ENCODE data around the gene AMH. TPM values are rescaled to one million over a fixed set of nuclear protein-coding genes. Genes with fewer than 3 reads are reported as not detected.

Gene AMH
- total RNA-seq, 1 experiment from 2014 or later, result 42.8 TPM

DNA sequence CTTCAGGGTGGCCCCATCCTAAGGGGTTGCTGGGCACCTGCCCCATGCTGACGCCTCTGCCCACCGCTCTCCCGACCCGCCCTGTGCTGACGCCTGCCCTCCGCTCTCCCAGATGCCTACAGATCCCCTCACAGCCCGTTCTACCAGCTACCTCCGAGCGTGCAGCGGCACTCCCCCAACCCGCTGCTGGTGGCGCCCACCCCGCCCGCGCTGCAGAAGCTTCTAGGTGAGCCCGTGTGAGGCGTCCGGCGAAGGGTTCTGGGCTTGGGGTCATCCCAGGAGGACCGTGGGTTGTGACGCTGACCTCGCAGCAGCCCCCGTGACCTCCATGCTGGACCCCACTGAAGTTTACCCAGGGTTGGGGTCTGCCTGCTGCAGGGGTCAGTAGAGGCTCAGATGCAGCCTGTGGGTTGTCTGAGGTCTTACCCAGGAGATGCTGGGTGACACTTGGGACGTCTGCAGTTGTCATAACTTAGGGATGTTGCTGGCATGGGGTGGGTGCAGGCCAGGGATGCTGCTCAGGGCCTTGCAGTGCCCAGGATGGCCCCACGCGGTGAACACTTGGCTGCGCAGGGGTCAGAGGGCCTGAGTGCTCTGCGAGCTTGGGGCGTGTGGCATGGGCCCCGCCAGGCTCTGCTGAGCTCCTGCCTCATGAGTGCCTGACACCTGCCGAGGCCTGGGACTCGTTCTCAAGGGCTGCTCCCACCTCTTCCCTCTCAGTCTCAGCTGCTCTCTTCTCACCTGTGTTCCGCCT is 38.0 kb upstream of the AMH start:
- H4K20me1 ChIP-seq (ENCODE audit: insufficient read depth), result no peaks in the 10 kb centered on the region
- POLR2A ChIA-PET, result no interaction called here
- no peaks in the 10 kb centered on the region for H3K9me3 ChIP-seq (ENCODE audit: control insufficient read depth in 1 of 2, insufficient read depth in 1 of 2, low read depth in 1 of 2, low read length in 2 of 2)
- H2AFZ ChIP-seq (ENCODE audit: low read depth, low read length, poor library complexity, severe bottlenecking), result no peak overlapping the region
- BruUV-seq (replicated peaks), result no TSS peak
- H3K4me2 ChIP-seq (ENCODE audit: low read length), result no peak overlapping the region
- peaks cover 30 to 68% of the 10 kb centered on the region in 2 experiments; a peak in 3 of 4 replicates for H3K36me3 ChIP-seq (ENCODE audit: control insufficient read depth in 1 of 2, insufficient read depth in 2 of 2, low read length in 2 of 2)
- H3K9me2 ChIP-seq (ENCODE audit: insufficient read depth), result no peaks in the 10 kb centered on the region
- CTCF ChIA-PET, result no interaction called here
- no peak for DNase-seq (ENCODE audit: low read depth, low spot score)
- H3K9ac ChIP-seq (ENCODE audit: low read length), result no peak overlapping the region
- H3K79me2 ChIP-seq (ENCODE audit: insufficient read depth, low read length), result peaks cover 10% of the 10 kb centered on the region; the same call in 1 of the 2 replicates
- no peak for ATAC-seq
- TF ChIP-seq EZH2phosphoT487 (IDR thresholded peaks at IDR 0.05; ENCODE audit: borderline replicate concordance) (no peak), TCF7L2 (IDR thresholded peaks at IDR 0.05; ENCODE audit: borderline replicate concordance, extremely low read depth, insufficient read depth, insufficient read length) (no peak), CBX3 (IDR thresholded peaks at IDR 0.05; ENCODE audit: low read depth) (no peak)
- intact Hi-C loops (cut with micrococcal nuclease), result no loop called here
- H3K27ac ChIP-seq (ENCODE audit: low read depth, low read length), result no peak overlapping the region; the same call in 1 of the 2 replicates
- no peak overlapping the region for H3K4me3 ChIP-seq (replicated peaks in 1 of 2; ENCODE audit: low read depth in 1 of 2, low read length in 2 of 2)
- no peaks in the 10 kb centered on the region for H3K27me3 ChIP-seq (ENCODE audit: insufficient read depth, low read length)
- RAD21 ChIA-PET (ENCODE audit: low non-redundant PET in 1 of 2, low total read pairs in 2 of 2, uncharacterized antibody in 2 of 2, unreplicated experiment in 2 of 2), result no interaction called here
- H3K4me1 ChIP-seq (ENCODE audit: control insufficient read depth in 1 of 2, insufficient read depth in 2 of 2, low read length in 2 of 2), result no peaks in the 10 kb centered on the region

DNA sequence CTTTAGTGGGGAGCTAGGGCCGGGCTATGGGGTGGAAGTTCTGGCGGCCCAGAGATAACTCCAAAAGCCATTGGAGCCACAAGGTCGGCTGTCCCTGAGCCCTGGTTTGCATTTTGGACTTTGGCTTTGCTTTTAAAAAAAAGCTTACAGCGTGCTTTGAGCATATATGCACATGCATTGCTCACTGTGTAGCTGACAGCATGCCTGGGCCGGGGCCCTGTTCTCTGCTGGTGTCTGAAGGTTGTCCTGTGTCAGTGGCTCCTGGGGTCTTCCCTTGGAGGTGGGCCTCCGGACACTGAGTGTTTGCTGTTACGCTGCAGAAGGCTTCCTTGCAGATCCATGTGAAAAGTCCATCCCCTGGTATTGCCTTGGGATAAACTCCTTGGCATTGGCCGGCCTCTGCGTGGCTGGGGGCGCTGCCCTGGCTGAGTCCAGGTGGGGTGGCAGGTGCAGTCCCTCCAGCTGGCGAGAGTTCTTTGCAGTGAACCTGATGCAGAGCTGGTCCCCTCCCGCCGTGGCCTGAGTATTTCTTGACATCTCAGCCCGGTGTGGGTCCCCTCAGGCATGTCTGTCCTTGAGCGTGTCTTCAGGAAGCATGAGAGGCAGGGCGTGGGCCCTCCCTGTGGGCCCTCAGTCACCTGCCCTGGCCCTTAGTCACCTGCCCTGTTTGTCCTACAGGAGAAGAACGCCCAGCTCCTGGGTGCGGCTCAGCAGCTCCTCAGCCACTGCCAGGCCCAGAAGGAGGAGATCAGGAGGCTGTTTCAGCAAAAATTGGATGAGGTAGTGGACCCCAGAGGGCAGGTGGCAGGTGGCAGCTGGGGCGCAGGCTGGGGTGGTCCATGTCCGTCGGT is 36.0 kb upstream of the AMH start:
- intact Hi-C loops (cut with micrococcal nuclease), result no loop called here

More for the DNA sequence above, 36.0 kb upstream of the AMH start:
- TF ChIP-seq, protein P1, sequence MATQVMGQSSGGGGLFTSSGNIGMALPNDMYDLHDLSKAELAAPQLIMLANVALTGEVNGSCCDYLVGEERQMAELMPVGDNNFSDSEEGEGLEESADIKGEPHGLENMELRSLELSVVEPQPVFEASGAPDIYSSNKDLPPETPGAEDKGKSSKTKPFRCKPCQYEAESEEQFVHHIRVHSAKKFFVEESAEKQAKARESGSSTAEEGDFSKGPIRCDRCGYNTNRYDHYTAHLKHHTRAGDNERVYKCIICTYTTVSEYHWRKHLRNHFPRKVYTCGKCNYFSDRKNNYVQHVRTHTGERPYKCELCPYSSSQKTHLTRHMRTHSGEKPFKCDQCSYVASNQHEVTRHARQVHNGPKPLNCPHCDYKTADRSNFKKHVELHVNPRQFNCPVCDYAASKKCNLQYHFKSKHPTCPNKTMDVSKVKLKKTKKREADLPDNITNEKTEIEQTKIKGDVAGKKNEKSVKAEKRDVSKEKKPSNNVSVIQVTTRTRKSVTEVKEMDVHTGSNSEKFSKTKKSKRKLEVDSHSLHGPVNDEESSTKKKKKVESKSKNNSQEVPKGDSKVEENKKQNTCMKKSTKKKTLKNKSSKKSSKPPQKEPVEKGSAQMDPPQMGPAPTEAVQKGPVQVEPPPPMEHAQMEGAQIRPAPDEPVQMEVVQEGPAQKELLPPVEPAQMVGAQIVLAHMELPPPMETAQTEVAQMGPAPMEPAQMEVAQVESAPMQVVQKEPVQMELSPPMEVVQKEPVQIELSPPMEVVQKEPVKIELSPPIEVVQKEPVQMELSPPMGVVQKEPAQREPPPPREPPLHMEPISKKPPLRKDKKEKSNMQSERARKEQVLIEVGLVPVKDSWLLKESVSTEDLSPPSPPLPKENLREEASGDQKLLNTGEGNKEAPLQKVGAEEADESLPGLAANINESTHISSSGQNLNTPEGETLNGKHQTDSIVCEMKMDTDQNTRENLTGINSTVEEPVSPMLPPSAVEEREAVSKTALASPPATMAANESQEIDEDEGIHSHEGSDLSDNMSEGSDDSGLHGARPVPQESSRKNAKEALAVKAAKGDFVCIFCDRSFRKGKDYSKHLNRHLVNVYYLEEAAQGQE (IDR thresholded peaks at IDR 0.05; ENCODE audit: low read depth), result no peak
- TF ChIP-seq SIN3A (IDR thresholded peaks at IDR 0.05; ENCODE audit: low read depth) (no peak), ZNF274 (IDR thresholded peaks at IDR 0.05; ENCODE audit: low read depth, low read length) (no peak), JUND (IDR thresholded peaks at IDR 0.05) (no peak), CTCF (IDR thresholded peaks at IDR 0.05 in 2 of 3, conservative IDR thresholded peaks at IDR 0.05 in 1 of 3; ENCODE audit: borderline replicate concordance in 1 of 3, insufficient read depth in 1 of 3, low read depth in 2 of 3, low read length in 2 of 3) (no peak), YY1 (IDR thresholded peaks at IDR 0.05; ENCODE audit: extremely low read depth, insufficient replicate concordance, low read depth, low read length) (no peak)
- DNase-seq (ENCODE audit: low read depth, low spot score), result no peak
- ChIA-PET CTCF (no interaction called here), POLR2A (interaction anchor here (1.5 kb wide), 1 partner anchor 44 kb away, joined by 3 read pairs; no protein-coding TSS in a partner anchor), RAD21 (ENCODE audit: low non-redundant PET in 1 of 2, low total read pairs in 2 of 2, uncharacterized antibody in 2 of 2, unreplicated experiment in 2 of 2) (no interaction called here)
- H4K20me1 ChIP-seq (ENCODE audit: insufficient read depth), result no peaks in the 10 kb centered on the region
- H3K4me1 ChIP-seq (ENCODE audit: control insufficient read depth in 1 of 2, insufficient read depth in 2 of 2, low read length in 2 of 2), result no peaks in the 10 kb centered on the region
- H3K27ac ChIP-seq (ENCODE audit: low read depth, low read length), result no peak overlapping the region
- no TSS peak for BruUV-seq (replicated peaks)
- ATAC-seq, result no peak
- peaks cover 9% of the 10 kb centered on the region; the same call in 1 of the 2 replicates for H3K79me2 ChIP-seq (ENCODE audit: insufficient read depth, low read length)
- no peak overlapping the region for H3K4me2 ChIP-seq (ENCODE audit: low read length)
- no peak overlapping the region for H3K9ac ChIP-seq (ENCODE audit: low read length)
- H3K36me3 ChIP-seq (ENCODE audit: control insufficient read depth in 1 of 2, insufficient read depth in 2 of 2, low read length in 2 of 2), result peaks cover 39 to 64% of the 10 kb centered on the region in 2 experiments; a peak in 3 of 4 replicates
- H3K9me2 ChIP-seq (ENCODE audit: insufficient read depth), result no peaks in the 10 kb centered on the region
- no peaks in the 10 kb centered on the region for H3K9me3 ChIP-seq (ENCODE audit: control insufficient read depth in 1 of 2, insufficient read depth in 1 of 2, low read depth in 1 of 2, low read length in 2 of 2)
- no peak overlapping the region for H3K4me3 ChIP-seq (replicated peaks in 1 of 2; ENCODE audit: low read depth in 1 of 2, low read length in 2 of 2)
- H2AFZ ChIP-seq (ENCODE audit: low read depth, low read length, poor library complexity, severe bottlenecking), result no peak overlapping the region
- H3K27me3 ChIP-seq (ENCODE audit: insufficient read depth, low read length), result no peaks in the 10 kb centered on the region

All from HCT116 (cell line).